Measurements from ENCODE around the gene TRDMT1. TPM values are rescaled to one million over a fixed set of nuclear protein-coding genes. Genes with fewer than 3 reads are reported as not detected.
A peak's percentile ranks its signal among the peaks of the same experiment; 100 is the strongest.

The TRDMT1 gene
- polyA plus RNA-seq, 1 experiment = 2.4 TPM

DNA sequence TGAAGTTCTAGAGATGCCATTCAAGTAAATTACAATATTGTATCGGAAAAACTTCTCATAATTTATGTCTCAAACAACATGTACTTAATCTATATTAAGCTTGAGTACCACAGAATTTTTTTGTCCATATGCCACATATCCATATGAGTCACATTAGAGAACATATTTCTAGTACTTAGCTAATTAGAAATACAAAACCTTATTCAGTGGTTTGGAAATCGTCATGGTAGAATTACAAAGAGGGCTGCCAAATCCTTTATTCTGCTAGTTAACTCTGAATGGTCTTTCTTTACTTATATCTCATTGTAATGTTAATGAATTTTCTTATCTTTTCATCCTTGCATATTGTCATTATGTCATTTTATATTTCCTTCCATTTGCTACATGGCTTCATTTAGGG is 17.6 kb upstream of the TRDMT1 start:
- Histone ChIP-seq H3K4me3 (ENCODE audit: low read depth, low read length) (no peak overlapping the region), H3K27me3 (ENCODE audit: control insufficient read depth, insufficient read depth, low read length) (no peaks in the 10 kb centered on the region), H3K36me3 (ENCODE audit: control insufficient read depth, insufficient read depth, low read length) (no peaks in the 10 kb centered on the region)
- CTCF ChIA-PET = no interaction called here
- POLR2A ChIA-PET = interaction anchor here (0.7 kb wide), 1 partner anchor 373 kb away, joined by 3 read pairs; no protein-coding TSS in a partner anchor
- no peak for DNase-seq (ENCODE audit: low read depth)
- TF ChIP-seq, protein P1, sequence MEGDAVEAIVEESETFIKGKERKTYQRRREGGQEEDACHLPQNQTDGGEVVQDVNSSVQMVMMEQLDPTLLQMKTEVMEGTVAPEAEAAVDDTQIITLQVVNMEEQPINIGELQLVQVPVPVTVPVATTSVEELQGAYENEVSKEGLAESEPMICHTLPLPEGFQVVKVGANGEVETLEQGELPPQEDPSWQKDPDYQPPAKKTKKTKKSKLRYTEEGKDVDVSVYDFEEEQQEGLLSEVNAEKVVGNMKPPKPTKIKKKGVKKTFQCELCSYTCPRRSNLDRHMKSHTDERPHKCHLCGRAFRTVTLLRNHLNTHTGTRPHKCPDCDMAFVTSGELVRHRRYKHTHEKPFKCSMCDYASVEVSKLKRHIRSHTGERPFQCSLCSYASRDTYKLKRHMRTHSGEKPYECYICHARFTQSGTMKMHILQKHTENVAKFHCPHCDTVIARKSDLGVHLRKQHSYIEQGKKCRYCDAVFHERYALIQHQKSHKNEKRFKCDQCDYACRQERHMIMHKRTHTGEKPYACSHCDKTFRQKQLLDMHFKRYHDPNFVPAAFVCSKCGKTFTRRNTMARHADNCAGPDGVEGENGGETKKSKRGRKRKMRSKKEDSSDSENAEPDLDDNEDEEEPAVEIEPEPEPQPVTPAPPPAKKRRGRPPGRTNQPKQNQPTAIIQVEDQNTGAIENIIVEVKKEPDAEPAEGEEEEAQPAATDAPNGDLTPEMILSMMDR (IDR thresholded peaks at IDR 0.05; ENCODE audit: insufficient read depth, low read depth, low read length) = no peak

DNA sequence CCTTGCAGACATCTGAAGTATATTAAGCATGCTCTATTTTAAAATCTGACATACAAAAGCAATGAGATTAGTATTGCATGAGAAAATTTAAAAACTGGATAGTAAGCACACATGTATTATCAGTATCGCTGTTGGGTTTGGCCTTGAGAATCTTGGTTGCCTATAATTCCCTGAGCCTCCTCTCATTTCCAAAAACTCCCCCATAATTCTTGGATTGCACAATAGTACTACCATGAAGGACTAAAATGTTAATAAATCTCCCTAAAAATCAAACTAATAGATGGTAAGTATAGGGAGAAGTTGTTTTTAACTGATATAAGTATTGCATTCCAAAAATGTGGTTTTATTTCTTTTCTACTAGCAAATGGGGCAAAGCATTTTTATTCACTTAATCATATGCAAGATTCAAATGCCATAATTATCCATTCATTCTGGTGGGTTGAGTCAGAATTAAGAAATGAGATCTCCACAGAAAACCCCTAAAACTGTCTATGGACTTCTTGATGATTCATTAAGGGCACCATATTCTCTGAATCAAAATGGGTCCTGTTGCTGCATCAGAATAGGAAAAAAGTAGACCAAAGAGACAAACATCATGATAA is 16.3 kb upstream of the TRDMT1 start:
- Histone ChIP-seq H3K36me3 (ENCODE audit: control insufficient read depth, insufficient read depth, low read length) (no peaks in the 10 kb centered on the region), H3K4me3 (ENCODE audit: low read depth, low read length) (no peak overlapping the region), H3K27me3 (ENCODE audit: control insufficient read depth, insufficient read depth, low read length) (no peaks in the 10 kb centered on the region)
- peak; percentile 84 for DNase-seq (ENCODE audit: low read depth)
- ChIA-PET CTCF (no interaction called here), POLR2A (no interaction called here)
- TF ChIP-seq, protein P1 (IDR thresholded peaks at IDR 0.05; ENCODE audit: insufficient read depth, low read depth, low read length) = no peak

DNA sequence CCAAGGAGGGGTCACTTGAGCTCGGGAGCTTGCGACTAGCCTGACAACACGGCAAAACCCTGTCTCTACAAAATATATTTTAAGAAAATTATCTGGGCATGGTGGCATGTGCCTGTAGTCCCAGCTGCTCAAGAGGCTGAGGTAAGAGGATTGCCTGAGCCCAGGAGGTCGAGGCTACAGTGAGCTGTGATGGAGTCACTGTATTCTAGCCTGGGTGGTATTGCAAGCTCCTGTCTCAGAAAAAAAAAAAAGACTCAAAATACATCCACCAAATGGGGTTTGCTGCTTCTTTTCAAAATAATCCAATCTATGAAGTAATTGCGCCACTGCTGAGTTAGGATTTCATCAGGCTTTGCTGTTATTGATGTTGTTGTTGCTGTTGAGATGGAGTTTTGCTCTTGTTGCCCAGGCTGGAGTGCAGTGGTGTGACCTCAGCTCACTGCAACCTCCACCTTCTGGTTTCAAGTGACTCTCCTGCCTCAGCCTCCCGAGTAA is 15.5 kb upstream of the TRDMT1 start:
- no peak for DNase-seq (ENCODE audit: low read depth)
- no peaks in the 10 kb centered on the region for H3K27me3 ChIP-seq (ENCODE audit: control insufficient read depth, insufficient read depth, low read length)
- CTCF ChIA-PET = no interaction called here
- POLR2A ChIA-PET = no interaction called here
- H3K36me3 ChIP-seq (ENCODE audit: control insufficient read depth, insufficient read depth, low read length) = no peaks in the 10 kb centered on the region
- no peak overlapping the region for H3K4me3 ChIP-seq (ENCODE audit: low read depth, low read length)
- TF ChIP-seq, protein P1 (IDR thresholded peaks at IDR 0.05; ENCODE audit: insufficient read depth, low read depth, low read length) = no peak

DNA sequence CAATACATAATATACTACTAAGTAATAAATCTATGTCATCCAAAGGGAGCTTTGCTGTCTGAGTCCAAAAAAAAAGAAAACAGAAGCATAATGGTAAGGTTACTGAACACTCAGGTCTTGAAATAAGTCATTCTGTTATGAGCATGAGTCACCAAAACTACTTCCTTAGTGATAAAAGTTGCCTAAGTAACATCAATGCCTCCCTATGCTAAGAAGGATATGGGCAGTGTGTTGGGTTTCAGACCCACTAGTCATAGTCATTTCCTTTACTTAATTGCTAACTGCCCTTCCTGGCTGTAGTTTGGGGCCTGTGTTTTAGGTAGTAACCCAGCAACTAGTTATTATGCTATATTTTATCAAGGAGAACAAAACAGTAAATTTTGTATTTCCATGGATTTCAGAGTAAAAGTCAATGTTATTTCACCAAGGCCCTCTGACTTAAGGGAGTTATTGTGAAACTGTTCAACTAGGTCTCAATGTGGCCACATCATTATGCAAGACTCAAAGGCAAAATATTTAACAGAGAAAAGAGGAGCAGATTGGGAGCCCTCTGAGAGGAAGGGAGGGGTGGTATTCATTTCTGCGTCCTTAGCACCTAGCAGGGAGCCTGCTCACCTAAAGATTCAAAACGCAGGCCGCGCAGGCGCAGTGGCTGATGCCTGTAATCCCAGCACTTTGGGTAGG is 14.9 kb upstream of the TRDMT1 start:
- TF ChIP-seq, protein P1 (IDR thresholded peaks at IDR 0.05; ENCODE audit: insufficient read depth, low read depth, low read length) = no peak
- H3K27me3 ChIP-seq (ENCODE audit: control insufficient read depth, insufficient read depth, low read length) = no peaks in the 10 kb centered on the region
- POLR2A ChIA-PET = no interaction called here
- no peak overlapping the region for H3K4me3 ChIP-seq (ENCODE audit: low read depth, low read length)
- no peaks in the 10 kb centered on the region for H3K36me3 ChIP-seq (ENCODE audit: control insufficient read depth, insufficient read depth, low read length)
- CTCF ChIA-PET = no interaction called here
- DNase-seq (ENCODE audit: low read depth) = peak; percentile 95

DNA sequence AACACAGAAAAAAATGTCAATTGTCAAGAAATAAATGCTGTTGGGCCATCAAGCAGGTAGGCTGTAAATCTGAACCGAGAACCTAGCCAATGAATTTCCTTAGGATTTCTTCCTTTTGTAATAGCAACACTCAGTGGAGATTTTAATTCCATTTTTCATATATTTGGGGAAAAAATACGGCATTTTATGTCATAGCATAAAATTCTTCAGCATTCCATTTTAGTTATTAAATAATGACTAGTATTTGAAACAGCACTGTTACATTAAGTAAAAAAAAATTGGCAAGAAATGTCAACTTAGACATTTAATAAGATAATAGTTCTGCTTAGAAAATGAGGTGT is 14.3 kb upstream of the TRDMT1 start:
- DNase-seq (ENCODE audit: low read depth) = no peak
- no peak overlapping the region for H3K4me3 ChIP-seq (ENCODE audit: low read depth, low read length)
- ChIA-PET POLR2A (interaction anchor here (0.6 to 0.8 kb wide), 3 partner anchors 14 to 33 kb away, joined by 3 to 4 read pairs (median 4); no protein-coding TSS in a partner anchor), CTCF (no interaction called here)
- no peaks in the 10 kb centered on the region for H3K27me3 ChIP-seq (ENCODE audit: control insufficient read depth, insufficient read depth, low read length)
- no peaks in the 10 kb centered on the region for H3K36me3 ChIP-seq (ENCODE audit: control insufficient read depth, insufficient read depth, low read length)
- TF ChIP-seq, protein P1 (IDR thresholded peaks at IDR 0.05; ENCODE audit: insufficient read depth, low read depth, low read length) = no peak
